Skeletal muscle tissue (tissue), 4 donors: Measurements from ENCODE around the gene LAMA2. TPM values are rescaled to one million over a fixed set of nuclear protein-coding genes. Genes with fewer than 3 reads are reported as not detected.

Experiments used
- H3K27ac ChIP-seq: one replicate; pipeline ENCODE4 v1.7.0; 2013; ENCODE audit warnings: mild to moderate bottlenecking, low read depth, low read length, inconsistent platforms
- H3K27me3 ChIP-seq, 3 donors: one replicate each; pipeline ENCODE4 v1.7.0; 2013; ENCODE audit warnings: low read length in 3 of 3; ENCODE audit not compliant: control insufficient read depth in 3 of 3, insufficient read depth in 3 of 3
- H3K36me3 ChIP-seq, 3 donors: one replicate each; pipeline ENCODE4 v1.7.0; 2013; ENCODE audit warnings: low read length in 3 of 3; ENCODE audit not compliant: control insufficient read depth in 3 of 3, insufficient read depth in 3 of 3
- H3K4me1 ChIP-seq, 3 donors: one replicate each; pipeline ENCODE4 v1.7.0; 2013; ENCODE audit warnings: low read length in 3 of 3, mild to moderate bottlenecking in 3 of 3; ENCODE audit not compliant: control insufficient read depth in 3 of 3, insufficient read depth in 3 of 3
- H3K4me3 ChIP-seq, 3 donors: one replicate each; pipeline ENCODE4 v1.7.0; 2013; ENCODE audit warnings: low read length in 3 of 3
- H3K9ac ChIP-seq, 3 donors: one replicate each; pipeline ENCODE4 v1.7.0; 2013; ENCODE audit warnings: low read length in 3 of 3, mild to moderate bottlenecking in 3 of 3, moderate library complexity in 2 of 3, low read depth in 1 of 3
- H3K9me3 ChIP-seq, 3 donors: one replicate each; pipeline ENCODE4 v1.7.0; 2013; ENCODE audit warnings: low read length in 3 of 3; ENCODE audit not compliant: control insufficient read depth in 3 of 3
- total RNA-seq: library from RNA; depleted of rRNA; stranded (reverse); fragments of >200 nt; gene quantifications from one replicate; pipeline ENCODE4 v1.2.3, GENCODE V29; 2014
- donor health status: Osteomylitis.

Gene LAMA2
- total RNA-seq, 1 donor from 2014 or later: 187 TPM

GRCh38 chr6:129521946-129522345 is 639.0 kb downstream of the LAMA2 start:
- Histone ChIP-seq H3K36me3 (no peaks in the 10 kb centered on the region), H3K9ac (no peak overlapping the region), H3K4me3 (no peak overlapping the region), H3K27me3 (no peaks in the 10 kb centered on the region), H3K4me1 (no peaks in the 10 kb centered on the region), H3K27ac (no peak overlapping the region), H3K9me3 (no peaks in the 10 kb centered on the region)

- no peak overlapping the region for H3K4me3 ChIP-seq
- H3K4me1 ChIP-seq: no peaks in the 10 kb centered on the region
- H3K27ac ChIP-seq: no peak overlapping the region
- H3K36me3 ChIP-seq: no peaks in the 10 kb centered on the region
- no peaks in the 10 kb centered on the region for H3K9me3 ChIP-seq
- no peaks in the 10 kb centered on the region for H3K27me3 ChIP-seq
- H3K9ac ChIP-seq: no peak overlapping the region
Measured at GRCh38 chr6:129523816-129524215, 640.9 kb downstream of the LAMA2 start.

GRCh38 chr6:129525055-129525454 is 642.1 kb downstream of the LAMA2 start:
- Histone ChIP-seq H3K9me3 (no peaks in the 10 kb centered on the region), H3K27me3 (no peaks in the 10 kb centered on the region), H3K4me1 (no peaks in the 10 kb centered on the region), H3K36me3 (no peaks in the 10 kb centered on the region), H3K27ac (no peak overlapping the region), H3K9ac (no peak overlapping the region), H3K4me3 (no peak overlapping the region)

DNA sequence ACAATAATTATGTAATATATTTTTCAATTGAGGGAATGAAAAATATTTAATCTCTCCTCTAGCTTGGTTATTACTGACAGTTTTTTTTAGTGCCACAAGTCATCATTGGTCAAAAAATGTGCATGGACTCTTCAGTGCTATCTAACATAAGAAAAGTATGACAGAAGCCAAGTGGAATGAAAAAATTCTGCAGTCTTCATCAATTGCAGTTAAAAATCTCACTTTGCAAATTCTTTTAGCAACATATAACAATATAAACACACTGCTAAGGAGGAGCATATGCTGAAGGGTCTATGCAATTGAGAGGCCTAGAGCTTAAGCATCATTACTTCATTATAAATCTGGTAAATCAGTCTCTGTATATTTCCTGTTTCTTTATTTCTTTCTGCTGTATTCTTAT is 652.0 kb downstream of the LAMA2 start:
- Histone ChIP-seq H3K36me3 (peaks cover 0 to 9% (median 5%) of the 10 kb centered on the region in 3 donors), H3K9ac (no peak overlapping the region), H3K27me3 (no peaks in the 10 kb centered on the region), H3K9me3 (no peaks in the 10 kb centered on the region), H3K4me3 (no peak overlapping the region), H3K27ac (no peak overlapping the region), H3K4me1 (no peaks in the 10 kb centered on the region)

DNA sequence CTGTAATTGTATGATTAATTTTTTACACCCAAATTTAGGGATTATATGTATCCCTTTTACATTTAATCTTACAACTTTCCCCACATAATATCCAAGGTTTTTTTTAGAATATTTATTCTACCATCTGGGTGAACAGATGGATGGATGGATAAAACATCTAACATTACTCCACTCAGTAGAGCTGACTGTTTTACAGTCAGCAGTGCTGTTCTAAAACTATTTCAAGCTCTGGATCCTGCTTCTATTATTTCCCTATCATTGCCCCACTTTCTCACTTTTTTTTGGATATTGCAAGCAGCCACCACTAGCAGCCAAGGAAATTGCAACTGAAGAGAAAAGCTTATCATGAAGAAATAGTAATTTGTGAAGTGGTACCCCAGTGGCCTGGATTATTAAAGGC is 653.3 kb downstream of the LAMA2 start:
- Histone ChIP-seq H3K9ac (no peak overlapping the region), H3K4me1 (no peaks in the 10 kb centered on the region), H3K4me3 (no peak overlapping the region), H3K27ac (no peak overlapping the region), H3K27me3 (no peaks in the 10 kb centered on the region), H3K9me3 (no peaks in the 10 kb centered on the region), H3K36me3 (peaks cover 0 to 9% (median 5%) of the 10 kb centered on the region in 3 donors)

DNA sequence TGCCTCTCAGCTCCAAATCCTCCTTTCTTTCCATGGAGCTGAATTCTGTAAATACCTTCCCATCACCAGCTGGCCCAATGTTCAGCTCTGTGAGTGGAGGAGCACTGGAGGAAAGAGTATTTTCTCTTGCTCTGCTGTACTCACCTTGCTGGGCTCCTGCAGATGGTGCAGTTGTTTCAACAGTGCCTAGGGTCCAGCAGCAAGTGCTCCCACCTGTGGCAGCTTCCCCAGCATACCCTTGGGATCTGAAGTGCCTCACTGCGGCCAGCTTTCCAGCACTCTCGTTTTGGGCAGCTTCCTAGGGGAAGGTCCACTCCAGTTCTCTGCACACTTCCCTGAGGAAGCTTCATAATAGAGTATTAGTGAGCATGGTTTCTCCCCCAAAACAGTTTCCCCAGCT is 656.1 kb downstream of the LAMA2 start:
- Histone ChIP-seq H3K4me1 (no peaks in the 10 kb centered on the region), H3K36me3 (peaks cover 0 to 9% (median 5%) of the 10 kb centered on the region in 3 donors), H3K4me3 (no peak overlapping the region), H3K9me3 (no peaks in the 10 kb centered on the region), H3K27me3 (no peaks in the 10 kb centered on the region), H3K27ac (no peak overlapping the region), H3K9ac (no peak overlapping the region)

GRCh38 chr6:129542705-129543104 is 659.8 kb downstream of the LAMA2 start:
- no peak overlapping the region for H3K9ac ChIP-seq
- peaks cover 0 to 9% (median 5%) of the 10 kb centered on the region in 3 donors for H3K36me3 ChIP-seq
- no peaks in the 10 kb centered on the region for H3K27me3 ChIP-seq
- H3K4me3 ChIP-seq: no peak overlapping the region
- H3K4me1 ChIP-seq: no peaks in the 10 kb centered on the region
- no peaks in the 10 kb centered on the region for H3K9me3 ChIP-seq
- H3K27ac ChIP-seq: no peak overlapping the region

GRCh38 chr6:129543981-129544380 is 661.0 kb downstream of the LAMA2 start:
- no peak overlapping the region for H3K27ac ChIP-seq
- H3K9ac ChIP-seq: no peak overlapping the region
- no peaks in the 10 kb centered on the region for H3K4me1 ChIP-seq
- H3K36me3 ChIP-seq: peaks cover 0 to 4% (median 2%) of the 10 kb centered on the region in 3 donors
- H3K9me3 ChIP-seq: no peaks in the 10 kb centered on the region
- no peak overlapping the region for H3K4me3 ChIP-seq
- H3K27me3 ChIP-seq: no peaks in the 10 kb centered on the region

- no peaks in the 10 kb centered on the region for H3K4me1 ChIP-seq
- H3K36me3 ChIP-seq: no peaks in the 10 kb centered on the region
- H3K27ac ChIP-seq: no peak overlapping the region
- H3K9ac ChIP-seq: no peak overlapping the region
- H3K27me3 ChIP-seq: no peaks in the 10 kb centered on the region
- H3K9me3 ChIP-seq: no peaks in the 10 kb centered on the region
- H3K4me3 ChIP-seq: no peak overlapping the region
Measured at GRCh38 chr6:129544892-129545612, 662.1 kb downstream of the LAMA2 start.

- Histone ChIP-seq H3K9me3 (no peaks in the 10 kb centered on the region), H3K4me1 (no peaks in the 10 kb centered on the region), H3K9ac (no peak overlapping the region), H3K27me3 (no peaks in the 10 kb centered on the region), H3K27ac (no peak overlapping the region), H3K36me3 (no peaks in the 10 kb centered on the region), H3K4me3 (no peak overlapping the region)
Measured at GRCh38 chr6:129546702-129547101, 663.8 kb downstream of the LAMA2 start.
